HG03457 (cell line): Measurements from ENCODE around the gene THAP9.

Source experiments
- ATAC-seq: cut with Tn5 transposase; IDR thresholded peaks from one replicate; pipeline ENCODE4 v1.9.1; 2021; ENCODE audit warnings: moderate number of reproducible peaks; ENCODE audit not compliant: unreplicated experiment

THAP9 gene

GRCh38 chr4:82954212-82954611, 53.7 kb downstream of the THAP9 start:
- no peak for ATAC-seq

DNA sequence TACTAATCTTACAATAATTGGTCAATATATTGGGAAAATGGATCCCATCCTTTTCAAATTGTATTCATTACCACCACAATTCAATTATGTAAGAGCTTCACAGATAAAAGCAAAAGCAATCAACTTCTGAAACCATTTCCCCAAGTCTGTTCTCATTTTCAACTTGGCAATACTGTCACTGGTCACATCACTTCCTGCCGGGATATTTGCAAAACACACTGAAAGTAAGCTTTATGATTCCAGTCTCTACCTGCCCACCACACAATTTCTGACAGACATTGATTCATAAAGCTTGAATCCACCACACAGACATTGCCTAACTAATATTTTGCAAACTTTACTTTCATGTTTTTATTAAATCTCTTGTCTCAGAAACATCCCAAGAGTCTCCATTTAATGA, 56.5 kb downstream of the THAP9 start:
- ATAC-seq = no peak

- ATAC-seq = no peak
Observed at GRCh38 chr4:82965763-82966162, 65.2 kb downstream of the THAP9 start.

GRCh38 chr4:82968972-82969371, 68.4 kb downstream of the THAP9 start:
- ATAC-seq = no peak

- no peak for ATAC-seq
Observed at GRCh38 chr4:82969414-82969813, 68.9 kb downstream of the THAP9 start.
